Adrenal gland (tissue), 5 donors: ENCODE data around the gene DRG2.

Experiments
- POLR2A ChIP-seq, 2 donors: fragments of 450-650 bp; IDR thresholded peaks; one replicate each; pipeline ENCODE4 v1.6.1; 2017; ENCODE audit warnings: antibody characterized with exemption in 2 of 2, mild to moderate bottlenecking in 2 of 2, moderate library complexity in 1 of 2
- TF ChIP-seq, protein P1 (sequence below), 6 experiments: fragments of 450-650 bp in 4 of 6; fragments of 200-600 bp in 2 of 6; sonication (generic) in 1 of 6; IDR thresholded peaks; 1 replicate in 5 of 6; 2 replicates in 1 of 6; pipeline versions ENCODE4 v1.5.1 to v1.8.0; 2016 to 2021; ENCODE audit warnings: antibody characterized with exemption in 6 of 6, mild to moderate bottlenecking in 2 of 6, moderate library complexity in 1 of 6
- donor health status: DM: no; HTN: no; CAD: no.

GRCh38 chr17:18142417-18142816 is 54.7 kb downstream of the DRG2 start:
- TF ChIP-seq, protein P1, sequence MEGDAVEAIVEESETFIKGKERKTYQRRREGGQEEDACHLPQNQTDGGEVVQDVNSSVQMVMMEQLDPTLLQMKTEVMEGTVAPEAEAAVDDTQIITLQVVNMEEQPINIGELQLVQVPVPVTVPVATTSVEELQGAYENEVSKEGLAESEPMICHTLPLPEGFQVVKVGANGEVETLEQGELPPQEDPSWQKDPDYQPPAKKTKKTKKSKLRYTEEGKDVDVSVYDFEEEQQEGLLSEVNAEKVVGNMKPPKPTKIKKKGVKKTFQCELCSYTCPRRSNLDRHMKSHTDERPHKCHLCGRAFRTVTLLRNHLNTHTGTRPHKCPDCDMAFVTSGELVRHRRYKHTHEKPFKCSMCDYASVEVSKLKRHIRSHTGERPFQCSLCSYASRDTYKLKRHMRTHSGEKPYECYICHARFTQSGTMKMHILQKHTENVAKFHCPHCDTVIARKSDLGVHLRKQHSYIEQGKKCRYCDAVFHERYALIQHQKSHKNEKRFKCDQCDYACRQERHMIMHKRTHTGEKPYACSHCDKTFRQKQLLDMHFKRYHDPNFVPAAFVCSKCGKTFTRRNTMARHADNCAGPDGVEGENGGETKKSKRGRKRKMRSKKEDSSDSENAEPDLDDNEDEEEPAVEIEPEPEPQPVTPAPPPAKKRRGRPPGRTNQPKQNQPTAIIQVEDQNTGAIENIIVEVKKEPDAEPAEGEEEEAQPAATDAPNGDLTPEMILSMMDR (IDR thresholded peaks at IDR 0.05) = no peak
- TF ChIP-seq POLR2A (IDR thresholded peaks at IDR 0.05) = no peak
